Activated T-helper 1 cell treated with anti-CD3 and anti-CD28 coated beads, Interleukin-2, amount 50 U/mL, for 16 hours (primary cell): ENCODE measurements around the gene CXCL17.
"Not testable (repeated sequence)": the region's sequence is repeated elsewhere in the genome, so short reads cannot be mapped to it uniquely, and the experiment has no call there.

Source experiments
- DNase-seq, 2 donors: peaks; one replicate each; pipeline ENCODE4 v3.0.0-alpha.2; 2020; ENCODE audit warnings: low read depth in 1 of 2, low spot score in 1 of 2

Gene CXCL17

GRCh38 chr19:42466521-42467182, 23.9 kb upstream of the CXCL17 start:
- no peak for DNase-seq

DNA sequence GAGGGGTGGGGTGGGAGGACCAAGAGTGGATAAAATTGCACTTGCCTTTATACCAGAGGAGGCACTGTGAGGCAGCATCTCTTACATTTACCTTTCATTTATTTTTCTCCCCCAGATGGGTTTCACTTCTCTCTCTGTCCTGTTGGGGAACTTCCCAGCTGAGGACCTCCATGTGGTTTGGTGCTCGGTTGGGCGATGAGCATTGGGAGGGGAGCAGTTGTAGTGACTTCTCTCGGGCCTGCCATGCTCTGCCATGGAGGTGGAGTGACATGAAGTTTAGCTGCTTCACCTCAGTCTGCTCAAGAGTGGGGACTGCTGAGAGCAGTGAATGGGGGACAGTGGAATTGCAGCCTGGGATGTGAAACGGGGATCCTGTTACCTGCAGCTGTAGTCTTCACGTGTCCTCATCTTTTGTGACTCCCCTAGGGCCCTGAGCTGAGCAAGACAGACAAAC, 23.1 kb upstream of the CXCL17 start:
- DNase-seq, result no peak

GRCh38 chr19:42461700-42462324, 19.1 kb upstream of the CXCL17 start:
- no peak for DNase-seq

DNA sequence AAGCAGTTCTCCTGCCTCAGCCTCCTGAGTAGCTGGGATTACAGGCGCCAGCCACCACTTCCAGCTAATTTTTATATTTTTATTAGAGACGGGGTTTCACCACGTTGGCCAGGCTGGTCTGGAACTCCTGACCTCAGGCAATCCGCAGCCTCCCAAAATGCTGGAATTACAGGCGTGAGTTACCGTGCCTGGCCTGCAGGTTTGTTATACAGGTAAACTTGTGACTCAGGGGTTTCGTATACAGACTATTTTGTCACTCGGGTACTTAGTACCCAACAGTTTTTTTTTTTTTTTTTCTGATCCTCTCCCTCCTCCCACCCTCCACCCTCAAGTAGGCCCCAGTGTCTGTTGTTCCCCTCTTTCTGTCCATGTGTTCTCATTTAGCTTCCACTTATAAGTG, 18.5 kb upstream of the CXCL17 start:
- not testable (repeated sequence) for DNase-seq

GRCh38 chr19:42459926-42460325, 17.2 kb upstream of the CXCL17 start:
- DNase-seq, result no peak

GRCh38 chr19:42455621-42456081, 12.9 kb upstream of the CXCL17 start:
- DNase-seq, result no peak

- DNase-seq, result no peak
These were observed 12.3 kb upstream of the CXCL17 start for GRCh38 chr19:42455086-42455485.

DNA sequence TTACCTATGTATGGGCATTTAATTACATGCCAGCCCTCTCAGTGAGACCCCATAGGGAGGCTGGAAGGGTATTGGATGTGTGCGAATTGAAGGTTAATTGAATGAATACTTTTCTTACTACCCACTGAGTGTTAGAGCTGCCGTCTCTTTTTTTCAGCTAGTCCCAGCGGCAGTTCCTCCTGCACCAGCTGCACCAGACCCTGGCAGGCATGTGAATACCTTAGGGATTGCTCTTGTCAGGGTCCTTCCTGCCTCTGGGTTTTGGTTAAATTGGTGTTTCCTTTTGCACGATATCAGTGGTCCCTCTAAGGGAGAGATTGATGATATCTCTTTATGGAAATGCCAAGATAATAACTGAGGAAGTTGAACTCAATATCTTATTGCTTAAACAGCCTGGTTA, 9.8 kb upstream of the CXCL17 start:
- no peak for DNase-seq

GRCh38 chr19:42450314-42450934, 7.7 kb upstream of the CXCL17 start:
- peak; percentile 37 to 61 for DNase-seq

DNA sequence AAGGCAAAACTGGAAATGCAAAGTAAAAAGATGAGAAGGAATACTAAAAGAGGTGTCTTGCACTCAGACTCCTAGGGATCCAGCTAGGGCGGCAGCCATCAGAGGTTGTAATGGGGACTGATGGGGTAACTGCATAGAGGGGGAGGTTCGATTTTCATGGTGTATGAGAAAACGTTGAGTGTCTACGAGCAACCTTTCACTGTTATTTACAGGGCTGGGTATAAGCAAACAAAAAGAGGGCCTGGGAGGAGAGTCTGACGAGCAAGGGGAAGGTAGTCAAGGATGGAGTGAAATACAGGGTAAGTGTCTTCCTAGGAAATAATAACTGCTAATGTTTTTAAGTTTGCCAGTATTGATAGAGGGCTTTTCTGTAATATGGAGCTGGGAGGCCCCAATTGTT, 5.6 kb upstream of the CXCL17 start:
- not testable (repeated sequence) for DNase-seq

DNA sequence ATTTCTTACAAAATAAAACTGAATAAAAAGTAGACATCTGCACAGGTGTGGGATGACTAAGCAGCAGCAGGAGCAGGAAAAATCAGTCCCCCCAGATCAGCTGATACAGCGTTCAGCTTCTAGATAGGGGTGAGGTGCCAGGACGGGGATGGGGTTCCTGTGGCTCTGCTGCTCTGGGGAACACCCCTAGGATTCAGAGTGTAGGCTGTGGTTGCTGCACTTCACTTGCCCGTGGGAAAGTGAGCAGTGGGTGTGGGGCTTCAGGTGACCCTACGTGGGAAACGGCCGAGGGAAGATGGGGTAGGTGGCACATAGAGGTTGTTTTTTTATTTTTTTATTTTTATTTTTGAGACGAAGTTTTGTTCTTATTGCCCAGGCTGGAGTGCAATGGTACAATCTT, 3.2 kb upstream of the CXCL17 start:
- no peak for DNase-seq

DNA sequence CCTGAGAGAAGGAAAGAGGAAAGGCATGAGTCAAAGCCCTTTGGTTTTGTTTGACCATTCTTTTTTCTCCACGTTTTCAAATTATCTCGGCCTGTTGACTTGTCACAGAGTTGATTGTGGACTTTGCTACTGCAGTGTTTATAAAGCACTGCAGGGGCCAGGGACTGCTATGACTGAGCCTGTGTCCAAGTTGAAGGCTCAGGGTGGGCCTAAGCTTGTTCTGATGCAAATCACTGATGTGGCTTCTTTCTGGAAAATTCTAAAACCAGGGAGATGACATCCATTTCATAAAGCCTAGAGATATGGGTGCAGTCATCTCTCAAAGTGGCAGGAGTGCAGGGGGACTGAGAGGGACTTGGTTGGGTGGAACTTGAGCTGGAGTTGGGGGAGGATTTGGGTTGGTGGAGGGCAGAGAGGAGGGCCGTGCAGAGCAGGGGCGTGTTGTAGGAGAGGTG, 1.2 kb upstream of the CXCL17 start:
- DNase-seq, result no peak

DNA sequence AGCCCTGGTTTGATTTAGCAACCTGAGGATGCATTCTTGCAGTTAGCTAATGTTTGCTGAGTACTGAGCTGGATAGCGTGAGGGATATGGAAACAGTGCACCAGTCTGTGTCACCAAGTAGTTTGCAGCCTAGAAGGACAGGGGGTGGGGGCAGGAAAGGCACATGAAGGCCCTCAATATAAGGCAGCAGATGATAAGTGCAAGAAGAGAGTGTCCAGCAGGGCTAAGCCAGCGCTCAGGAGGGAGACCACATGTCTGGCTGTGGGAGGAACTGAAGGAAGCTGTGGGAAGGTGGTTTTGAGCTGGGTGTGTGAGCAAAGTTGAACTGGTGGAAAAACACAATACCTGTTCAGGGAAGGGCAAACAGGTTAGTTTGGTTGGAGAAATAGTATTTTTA, 1.7 kb downstream of the CXCL17 start:
- DNase-seq, result no peak

- peak; percentile 65 to 78 for DNase-seq
These were observed 2.2 kb downstream of the CXCL17 start for GRCh38 chr19:42440357-42441048.

DNA sequence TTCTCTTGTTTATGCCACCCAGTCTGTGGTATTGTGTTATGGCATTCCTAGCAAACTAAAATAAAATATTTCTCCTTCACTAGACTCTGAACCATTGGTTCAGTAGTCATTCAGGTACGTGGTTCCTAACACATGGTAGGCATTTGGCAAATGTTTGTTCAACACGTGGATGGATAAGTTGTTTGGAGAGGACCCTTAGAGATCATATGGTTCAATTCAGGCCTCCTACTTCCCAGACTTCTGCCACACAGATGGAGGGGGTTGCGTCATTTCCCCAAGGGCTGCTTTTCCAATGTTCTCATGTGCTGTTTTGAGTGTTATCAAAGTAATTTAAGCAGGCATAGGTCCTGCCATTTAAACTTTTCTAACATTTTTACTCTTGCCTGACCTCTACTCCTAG, 6.7 kb downstream of the CXCL17 start:
- DNase-seq, result no peak

DNA sequence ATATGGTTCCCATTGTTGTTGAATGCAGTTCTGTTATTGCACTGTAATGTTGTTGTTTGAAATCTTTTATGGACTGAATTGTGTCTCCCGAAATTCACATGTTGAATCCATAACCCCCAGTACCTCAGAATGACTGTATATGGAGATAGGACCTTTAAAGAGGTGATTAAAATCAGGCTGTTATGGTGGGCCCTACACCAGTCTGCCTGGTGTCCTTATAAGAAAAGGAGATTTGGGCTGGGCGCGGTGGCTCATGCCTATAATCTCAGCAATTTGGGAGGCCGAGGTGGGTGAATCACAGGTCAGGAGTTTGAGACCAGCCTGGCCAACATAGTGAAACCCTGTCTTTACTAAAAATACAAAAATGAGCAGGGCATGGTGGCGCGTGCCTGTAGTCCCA, 7.4 kb downstream of the CXCL17 start:
- no peak for DNase-seq

DNA sequence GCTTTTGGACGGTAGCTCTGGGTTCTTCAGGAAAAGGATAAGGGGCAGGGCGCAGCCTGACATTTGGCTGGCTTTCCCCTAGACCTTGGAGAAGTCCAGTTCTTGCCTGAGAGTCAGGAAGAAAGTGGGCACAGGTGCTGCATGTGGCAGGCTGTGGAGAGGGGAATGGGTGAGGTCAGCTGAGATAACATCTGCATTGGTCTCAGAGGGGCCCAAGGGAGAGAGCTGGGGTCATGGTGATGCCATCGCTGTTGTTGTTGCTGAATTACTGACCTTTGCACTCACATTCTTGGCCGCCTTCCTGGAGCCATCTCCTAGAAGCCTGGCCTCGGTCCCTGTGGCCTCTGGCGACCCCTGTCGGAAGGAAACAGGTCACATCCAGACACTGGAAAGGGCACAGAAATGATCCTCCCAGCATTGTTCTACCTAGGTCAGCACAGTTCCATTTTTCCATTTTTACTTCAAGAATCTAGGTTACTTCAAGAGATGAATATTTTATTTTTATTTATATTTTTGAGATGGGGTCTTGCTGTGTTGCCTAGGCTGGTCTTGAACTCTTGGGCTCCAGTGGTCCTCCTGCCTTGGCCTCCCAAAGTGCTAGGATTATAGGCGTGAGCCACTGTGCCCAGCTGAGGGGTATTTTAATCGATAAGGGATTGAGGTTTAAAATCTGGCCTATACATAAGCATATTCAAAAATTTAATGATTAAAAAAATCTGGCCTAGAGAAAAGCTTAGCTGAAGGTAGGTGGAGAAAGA, 9.1 kb downstream of the CXCL17 start:
- DNase-seq, result peak; percentile 43 to 50

- no peak for DNase-seq
These were observed 11.3 kb downstream of the CXCL17 start for GRCh38 chr19:42431486-42431885.

DNA sequence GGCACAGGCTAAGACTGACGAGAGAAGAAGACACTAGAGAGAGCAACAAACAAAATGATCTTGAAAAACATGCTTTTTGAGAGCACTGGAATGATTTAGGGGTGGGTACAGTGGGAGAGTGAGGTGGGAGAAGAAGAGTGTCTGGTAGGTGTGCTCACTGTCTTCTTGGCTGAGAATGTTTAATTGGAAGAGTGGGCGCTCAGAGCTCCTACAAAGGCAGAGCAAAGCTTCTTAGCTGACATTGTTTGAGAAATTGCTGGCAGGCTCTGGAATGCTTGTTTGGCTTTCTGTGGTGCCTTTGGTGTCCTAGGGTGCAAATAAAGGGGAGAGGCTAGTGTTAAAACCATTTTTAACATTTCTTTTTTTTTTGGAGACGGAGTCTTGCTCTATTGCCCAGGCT, 14.1 kb downstream of the CXCL17 start:
- DNase-seq, result no peak

DNA sequence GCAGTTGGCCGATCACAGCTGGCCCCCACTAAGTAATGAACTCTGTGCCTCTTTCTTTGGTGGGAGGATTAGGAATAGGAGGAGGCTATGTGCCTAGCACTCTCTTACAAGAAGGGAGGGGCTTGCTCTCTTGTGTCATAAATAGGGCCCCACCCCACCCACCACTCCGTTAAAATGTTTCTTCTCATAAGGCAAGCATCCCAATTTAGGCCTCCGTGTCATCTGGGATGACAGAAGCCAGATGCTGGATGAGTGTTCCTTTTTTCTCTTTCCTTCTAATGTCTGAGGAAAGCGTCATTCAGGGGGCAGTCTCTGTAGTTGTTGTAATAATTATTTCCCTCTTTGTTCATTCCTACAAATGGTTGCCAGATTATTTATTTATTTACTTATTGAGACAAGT, 15.4 kb downstream of the CXCL17 start, which contains the start of gene LIPE:
TSS of gene LIPE (minus strand) at position 76 of the 400 bp plus-strand sequence. CDS start 239 bp downstream, outside the sequence.
- no peak for DNase-seq

- DNase-seq, result no peak
These were observed 16.1 kb downstream of the CXCL17 start for GRCh38 chr19:42426643-42427042.
